H1 (cell line): Measurements from ENCODE around the gene SYNPO. TPM values are rescaled to one million over a fixed set of nuclear protein-coding genes. Genes with fewer than 3 reads are reported as not detected.

ENCODE experiments used
- CTCF ChIA-PET: fragments of 300-600 bp; sonication (Branson Sonifier 250); formaldehyde crosslinking; loops from one replicate; lab custom pipeline; 2021; ENCODE audit not compliant: partially characterized antibody; lab: Charles Lee
- POLR2A ChIA-PET: fragments of 300-600 bp; sonication (Branson Sonifier 250); formaldehyde crosslinking; loops from one replicate; lab custom pipeline; 2021; ENCODE audit warnings: inconsistent platforms; ENCODE audit not compliant: partially characterized antibody; lab: Charles Lee
- DNase-seq, 2 experiments: peaks; one replicate each; pipeline versions ENCODE4 v3.0.0 to v3.0.0-alpha.2; 2010 to 2022; ENCODE audit warnings: low spot score in 2 of 2, low read depth in 1 of 2, mixed read lengths in 1 of 2
- FAIRE-seq: peaks from 2 replicates; lab custom pipeline; 2011; peaks lifted over from hg19 to GRCh38; lab: Jason Lieb, UNC
- H2AFZ ChIP-seq: 2 replicates; pipeline ENCODE4 v1.8.1; 2012; ENCODE audit warnings: low read length, inconsistent platforms
- H2AK5ac ChIP-seq: 2 replicates; pipeline ENCODE4 v1.6.1; 2013; ENCODE audit warnings: low read depth, low read length
- H2BK120ac ChIP-seq: replicated peaks from 2 replicates; pipeline ENCODE3; 2013; ENCODE audit warnings: low read depth, low read length, inconsistent platforms
- H2BK12ac ChIP-seq: 2 replicates; pipeline ENCODE4 v1.6.1; 2013; ENCODE audit warnings: low read depth, low read length
- H2BK15ac ChIP-seq: 2 replicates; pipeline ENCODE4 v1.6.1; 2013; ENCODE audit warnings: low read length
- H2BK20ac ChIP-seq: 2 replicates; pipeline ENCODE4 v1.6.1; 2013; ENCODE audit warnings: low read length
- H2BK5ac ChIP-seq: 2 replicates; pipeline ENCODE4 v1.6.1; 2013; ENCODE audit warnings: low read depth, low read length
- H3K14ac ChIP-seq: 2 replicates; pipeline ENCODE4 v1.6.1; 2013; ENCODE audit warnings: inconsistent platforms; ENCODE audit not compliant: insufficient read length
- H3K18ac ChIP-seq: 2 replicates; pipeline ENCODE4 v1.6.1; 2013; ENCODE audit warnings: low read length; ENCODE audit errors: extremely low read depth
- H3K23ac ChIP-seq: 2 replicates; pipeline ENCODE4 v1.6.1; 2013; ENCODE audit warnings: inconsistent platforms; ENCODE audit not compliant: insufficient read length
- H3K23me2 ChIP-seq: 2 replicates; pipeline ENCODE4 v1.6.1; 2013; ENCODE audit warnings: low read depth, low read length
- H3K27ac ChIP-seq: 2 replicates; pipeline ENCODE4 v1.6.1; 2011; ENCODE audit warnings: low read depth, low read length, inconsistent platforms
- H3K27me3 ChIP-seq, 4 experiments: replicated peaks in 1 of 4; 1 replicate in 1 of 4; 2 replicates in 3 of 4; pipeline versions ENCODE4 v1.6.1 to v1.8.1; 2011 to 2013; ENCODE audit warnings: low read length in 3 of 4, mild to moderate bottlenecking in 3 of 4, inconsistent platforms in 2 of 4, mixed read lengths in 2 of 4, moderate library complexity in 1 of 4; ENCODE audit not compliant: control insufficient read depth in 3 of 4, insufficient read depth in 3 of 4; ENCODE audit errors: extremely low read depth in 1 of 4
- H3K36me3 ChIP-seq, 4 experiments: 2 replicates each; pipeline versions ENCODE4 v1.6.1 to v1.8.1; 2011 to 2013; ENCODE audit warnings: mild to moderate bottlenecking in 4 of 4, low read length in 3 of 4, moderate library complexity in 2 of 4, control low read depth in 1 of 4, inconsistent platforms in 1 of 4; ENCODE audit not compliant: insufficient read depth in 4 of 4, control insufficient read depth in 2 of 4
- H3K4ac ChIP-seq: replicated peaks from 2 replicates; pipeline ENCODE3; 2013; ENCODE audit warnings: low read length, low read depth, mixed read lengths, inconsistent platforms; ENCODE audit not compliant: insufficient read length
- H3K4me1 ChIP-seq, 4 experiments: replicated peaks in 1 of 4; 1 replicate in 1 of 4; 2 replicates in 3 of 4; pipeline versions ENCODE4 v1.6.1 to v1.8.1; 2011 to 2013; ENCODE audit warnings: low read length in 3 of 4, inconsistent platforms in 2 of 4, mixed read lengths in 1 of 4; ENCODE audit not compliant: insufficient read depth in 4 of 4, control insufficient read depth in 3 of 4
- H3K4me2 ChIP-seq, 2 experiments: 2 replicates each; pipeline versions ENCODE4 v1.6.1 to v1.8.1; 2011 to 2013; ENCODE audit warnings: low read depth in 2 of 2, low read length in 2 of 2, control low read depth in 1 of 2, inconsistent platforms in 1 of 2, mild to moderate bottlenecking in 1 of 2; ENCODE audit not compliant: insufficient read depth in 1 of 2
- H3K4me3 ChIP-seq, 4 experiments: fragments of 200-600, 300-600 bp in 1 of 4; sonication (generic), shearing (Covaris generic), sonication (Bioruptor Twin) in 1 of 4; 2 replicates each; pipeline versions ENCODE4 v1.5.1 to v1.8.1; 2011 to 2016; ENCODE audit warnings: low read length in 4 of 4, low read depth in 3 of 4, control low read depth in 2 of 4, inconsistent platforms in 2 of 4, mild to moderate bottlenecking in 2 of 4, mixed read lengths in 1 of 4, moderate library complexity in 1 of 4; ENCODE audit not compliant: insufficient read depth in 2 of 4; ENCODE audit errors: extremely low read depth in 1 of 4
- H3K56ac ChIP-seq: replicated peaks from 2 replicates; pipeline ENCODE3; 2013; ENCODE audit warnings: low read depth, mild to moderate bottlenecking, mixed read lengths, low read length, inconsistent platforms; ENCODE audit not compliant: insufficient read length
- H3K79me1 ChIP-seq: 2 replicates; pipeline ENCODE4 v1.6.1; 2013; ENCODE audit warnings: low read depth, low read length, control low read depth
- H3K79me2 ChIP-seq, 2 experiments: 2 replicates each; pipeline versions ENCODE4 v1.6.1 to v1.8.1; 2012 to 2013; ENCODE audit warnings: low read length in 2 of 2, mild to moderate bottlenecking in 2 of 2, inconsistent platforms in 1 of 2; ENCODE audit not compliant: insufficient read depth in 2 of 2, control insufficient read depth in 1 of 2
- H3K9ac ChIP-seq, 4 experiments: replicated peaks in 1 of 4; 1 replicate in 1 of 4; 2 replicates in 3 of 4; pipeline versions ENCODE4 v1.6.1 to v1.8.1; 2011 to 2013; ENCODE audit warnings: low read depth in 3 of 4, low read length in 3 of 4, control low read depth in 2 of 4, mild to moderate bottlenecking in 2 of 4, moderate library complexity in 2 of 4, inconsistent platforms in 1 of 4; ENCODE audit errors: extremely low read depth in 1 of 4
- H3K9me3 ChIP-seq, 2 experiments: 2 replicates each; pipeline versions ENCODE4 v1.6.1 to v1.8.1; 2012 to 2013; ENCODE audit warnings: mild to moderate bottlenecking in 2 of 2, moderate library complexity in 2 of 2, control low read depth in 1 of 2, inconsistent platforms in 1 of 2, low read depth in 1 of 2, low read length in 1 of 2, mixed read lengths in 1 of 2; ENCODE audit not compliant: insufficient read depth in 2 of 2
- H4K20me1 ChIP-seq, 2 experiments: replicated peaks in 1 of 2; 2 replicates each; pipeline versions ENCODE3 to v1.8.1; 2011 to 2013; ENCODE audit warnings: inconsistent platforms in 2 of 2, low read length in 2 of 2, mild to moderate bottlenecking in 1 of 2; ENCODE audit not compliant: insufficient read depth in 2 of 2, control insufficient read depth in 1 of 2
- H4K5ac ChIP-seq: 2 replicates; pipeline ENCODE4 v1.6.1; 2013; ENCODE audit warnings: low read length, low read depth, mixed read lengths, inconsistent platforms; ENCODE audit not compliant: insufficient read length
- H4K8ac ChIP-seq: 2 replicates; pipeline ENCODE4 v1.8.0; 2013; ENCODE audit warnings: mild to moderate bottlenecking, moderate library complexity, low read length, inconsistent platforms; ENCODE audit not compliant: insufficient read depth; ENCODE audit errors: extremely low read depth
- H4K91ac ChIP-seq: replicated peaks from 2 replicates; pipeline ENCODE3; 2013; ENCODE audit warnings: low read length, mixed read lengths, inconsistent platforms; ENCODE audit not compliant: insufficient read length
- ASH2L ChIP-seq: fragments of 200-600, 300-600 bp; sonication (generic); IDR thresholded peaks from one replicate; pipeline ENCODE4 v1.7.1; 2017; ENCODE audit warnings: low read length
- BACH1 ChIP-seq: IDR thresholded peaks from 2 replicates; pipeline ENCODE4 v1.6.1; 2012; ENCODE audit warnings: low read length, improper control_type of control experiment
- CBX8 ChIP-seq: fragments of 300-800, 300-1000 bp; sonication (generic); IDR thresholded peaks from 2 replicates; pipeline ENCODE4 v1.7.1; 2016; ENCODE audit warnings: low read depth, low read length, borderline replicate concordance
- CHD1 ChIP-seq: IDR thresholded peaks from 2 replicates; pipeline ENCODE4 v1.6.1; 2012; ENCODE audit warnings: low read depth, low read length, improper control_type of control experiment
- CTBP2 ChIP-seq: IDR thresholded peaks from 2 replicates; pipeline ENCODE4 v1.7.0; 2011; ENCODE audit warnings: borderline replicate concordance, mild to moderate bottlenecking, moderate library complexity, mixed read lengths, low read length; ENCODE audit not compliant: insufficient read depth, insufficient read length
- EP300 ChIP-seq, 2 experiments: IDR thresholded peaks; 1 replicate in 1 of 2; 2 replicates in 1 of 2; pipeline ENCODE4 v1.6.1; 2011 to 2012; ENCODE audit warnings: low read depth in 2 of 2, low read length in 2 of 2, mild to moderate bottlenecking in 2 of 2, borderline replicate concordance in 1 of 2, inconsistent platforms in 1 of 2, moderate library complexity in 1 of 2
- EZH2 ChIP-seq: fragments of 200-600 bp; sonication (generic); IDR thresholded peaks from 2 replicates; pipeline ENCODE4 v1.7.1; 2012; ENCODE audit warnings: low read depth, mild to moderate bottlenecking, moderate library complexity, low read length, inconsistent platforms; ENCODE audit not compliant: severe bottlenecking
- JUND ChIP-seq: IDR thresholded peaks from 2 replicates; pipeline ENCODE4 v1.6.1; 2011; ENCODE audit warnings: mild to moderate bottlenecking, improper control_type of control experiment, low read length
- MAFK ChIP-seq: IDR thresholded peaks from 2 replicates; pipeline ENCODE4 v1.6.1; 2012; ENCODE audit warnings: low read depth, mild to moderate bottlenecking, improper control_type of control experiment, low read length
- POLR2A ChIP-seq, 2 experiments: IDR thresholded peaks; 1 replicate in 1 of 2; 2 replicates in 1 of 2; pipeline ENCODE4 v1.6.1; 2011; ENCODE audit warnings: low read depth in 2 of 2, low read length in 2 of 2, mild to moderate bottlenecking in 2 of 2; ENCODE audit errors: control extremely low read depth in 1 of 2
- SIX5 ChIP-seq: IDR thresholded peaks from 2 replicates; pipeline ENCODE4 v1.6.1; 2011; ENCODE audit warnings: mild to moderate bottlenecking, low read depth, low read length
- SP1 ChIP-seq: IDR thresholded peaks from 2 replicates; pipeline ENCODE4 v1.6.1; 2011; ENCODE audit warnings: low read depth, low read length
- WGBS, 2 experiments: shearing (Covaris generic) in 1 of 2; methylation state at CpG; one replicate each; pipeline versions ENCODE4 v1.1.6 to v1.1.7; 2013 to 2015; ENCODE audit warnings: low lambda C conversion rate in 2 of 2, mixed read lengths in 2 of 2, inconsistent platforms in 1 of 2, low coverage in 1 of 2, missing lambda C conversion rate in 1 of 2; ENCODE audit not compliant: insufficient replicate concordance in 2 of 2, insufficient coverage in 1 of 2, insufficient read length in 1 of 2; ENCODE audit errors: extremely low coverage in 1 of 2, missing lambda C conversion rate in 1 of 2; 5-methylcytosine and 5-hydroxymethylcytosine counted together
- polyA plus RNA-seq, 7 experiments: library from polyadenylated mRNA; depleted of rRNA in 3 of 7; stranded (reverse) in 5 of 7; unstranded in 2 of 7; fragments of >200 nt in 5 of 7; fragments of 200-250 nt in 2 of 7; gene quantifications; 1 replicate in 5 of 7; 2 replicates in 1 of 7; 4 replicates in 1 of 7; pipeline versions ENCODE4 v1.2.1 to v1.2.3, GENCODE V29; 2011 to 2013; ENCODE audit warnings: missing spikeins in 2 of 7, mixed read lengths in 2 of 7
- total RNA-seq: library from RNA; stranded (reverse); fragmentation: NEBNext Ultra II Directional; extraction: Animal tissue kit (Norgen Biotek cat#: 25700); gene quantifications from 2 replicates; pipeline ENCODE4 v1.2.1, GENCODE V29; 2021

The SYNPO gene
- total and polyA plus RNA-seq, 2 of the 8 experiments (the other 6 are each of a cell fraction or from before 2014, with no cell fraction given): 2.3 TPM

GRCh38 chr5:150672884-150673275, 32.4 kb downstream of the SYNPO start:
- Histone ChIP-seq H3K9me3 (no peaks in the 10 kb centered on the region), H3K9ac (peak overlapping the region in 3 of 4 experiments; percentile 3 to 87 (median 26); a peak in 2 of 7 replicates), H2BK120ac (peak overlapping the region; percentile 57), H3K27ac (0 out of 2 replicates have a peak overlapping the region, but pooled peaks have one; percentile 90), H2BK15ac (no peak overlapping the region; the same call in 1 of the 2 replicates), H4K20me1 (no peaks in the 10 kb centered on the region), H2BK20ac (peak overlapping the region; percentile 9; the same call in 1 of the 2 replicates), H4K8ac (no peak overlapping the region; the same call in 1 of the 2 replicates), H3K79me1 (no peaks in the 10 kb centered on the region), H3K14ac (no peak overlapping the region), H2AFZ (no peak overlapping the region), H3K23me2 (peaks cover 9% of the 10 kb centered on the region), H3K56ac (peak overlapping the region; percentile 65), H4K91ac (peak overlapping the region; percentile 37), H4K5ac (peak overlapping the region; percentile 67), H3K4me1 (peaks cover 5 to 23% (median 14%) of the 10 kb centered on the region in 4 experiments), H2AK5ac (no peak overlapping the region), H2BK12ac (no peak overlapping the region), H3K4ac (peak overlapping the region; percentile 91), H3K23ac (no peak overlapping the region), H3K18ac (no peak overlapping the region; the same call in 1 of the 2 replicates), H3K79me2 (peaks cover 0 to 9% of the 10 kb centered on the region in 2 experiments; a peak in 2 of 4 replicates), H3K4me3 (peak overlapping the region; percentile 88 to 96 (median 93)), H3K27me3 (no peaks in the 10 kb centered on the region), H2BK5ac (peak overlapping the region; percentile 92; the same call in 1 of the 2 replicates), H3K36me3 (peaks cover 0 to 14% (median 0%) of the 10 kb centered on the region in 4 experiments; a peak in 3 of 8 replicates), H3K4me2 (peak overlapping the region; percentile 73 to 94)
- no peak for TF ChIP-seq ASH2L
- TF ChIP-seq SIX5: no peak
- no peak for TF ChIP-seq BACH1
- TF ChIP-seq CHD1: no peak
- TF ChIP-seq CTBP2: no peak
- no peak for TF ChIP-seq MAFK
- no peak for TF ChIP-seq CBX8
- TF ChIP-seq POLR2A (IDR thresholded peaks at IDR 0.05; ENCODE audit: control extremely low read depth in 1 of 2, low read depth in 2 of 2, low read length in 2 of 2): no peak
- no peak for TF ChIP-seq JUND
- TF ChIP-seq SP1: no peak
- no peak for TF ChIP-seq EZH2
- no peak for TF ChIP-seq EP300 (IDR thresholded peaks at IDR 0.05; ENCODE audit: borderline replicate concordance in 1 of 2, low read depth in 2 of 2, low read length in 2 of 2)
- POLR2A ChIA-PET: interaction anchor here (0.6 to 4.7 kb wide), 18 partner anchors 8 to 223 kb away, joined by 3 to 70 read pairs (median 4); partner anchors contain the start of genes DCTN4, MYOZ3, RBM22 and SMIM3
- WGBS, 2 experiments: 72% methylated on average over 7 of the region's 7 CpGs; no CpG with 5 or more reads in 1 of the 2 experiments
- FAIRE-seq (no peak), DNase-seq (no peak)
- CTCF ChIA-PET: interaction anchor here (0.6 to 3.3 kb wide), 11 partner anchors 10 to 223 kb away, joined by 3 to 18 read pairs (median 4); partner anchors contain the start of genes IRGM, RBM22 and RPS14
